Left renal pelvis (tissue), 4 donors: ENCODE measurements around the gene LRRC27. TPM values are rescaled to one million over a fixed set of nuclear protein-coding genes. Genes with fewer than 3 reads are reported as not detected.

Experiments used
- DNase-seq, 4 donors: peaks; one replicate each; pipeline ENCODE4 v3.0.0-alpha.2; 2013; ENCODE audit warnings: low read depth in 4 of 4, low spot score in 3 of 4
- polyA plus RNA-seq, 4 donors: library from polyadenylated mRNA; unstranded; fragments of 120-200 nt; gene quantifications; one replicate each; pipeline ENCODE4 v1.2.1, GENCODE V29; 2013; ENCODE audit not compliant: insufficient read length in 4 of 4

Gene LRRC27
- polyA plus RNA-seq, 4 donors = 14.2 to 34.7 (median 25.4) TPM

DNA sequence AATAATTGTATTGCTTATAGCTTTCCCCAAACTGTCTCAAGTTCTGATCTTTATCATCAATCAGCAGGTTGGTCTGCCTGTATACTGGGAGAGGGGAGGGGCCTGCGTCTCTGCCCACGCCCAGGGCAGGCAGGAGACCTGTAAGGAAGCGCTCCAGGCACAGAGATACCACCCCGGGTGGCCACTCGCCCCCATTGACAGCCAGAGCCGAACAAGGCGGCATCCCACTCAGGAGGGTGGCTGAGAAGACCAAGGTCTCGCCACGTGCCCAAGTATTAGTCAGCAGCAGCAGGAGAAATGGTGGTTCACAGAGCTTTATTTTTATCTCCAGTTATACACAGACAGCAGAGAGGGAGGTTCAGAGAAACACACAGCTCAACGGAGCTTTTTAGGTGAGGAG, 31.4 kb upstream of the LRRC27 start:
- no peak for DNase-seq

DNA sequence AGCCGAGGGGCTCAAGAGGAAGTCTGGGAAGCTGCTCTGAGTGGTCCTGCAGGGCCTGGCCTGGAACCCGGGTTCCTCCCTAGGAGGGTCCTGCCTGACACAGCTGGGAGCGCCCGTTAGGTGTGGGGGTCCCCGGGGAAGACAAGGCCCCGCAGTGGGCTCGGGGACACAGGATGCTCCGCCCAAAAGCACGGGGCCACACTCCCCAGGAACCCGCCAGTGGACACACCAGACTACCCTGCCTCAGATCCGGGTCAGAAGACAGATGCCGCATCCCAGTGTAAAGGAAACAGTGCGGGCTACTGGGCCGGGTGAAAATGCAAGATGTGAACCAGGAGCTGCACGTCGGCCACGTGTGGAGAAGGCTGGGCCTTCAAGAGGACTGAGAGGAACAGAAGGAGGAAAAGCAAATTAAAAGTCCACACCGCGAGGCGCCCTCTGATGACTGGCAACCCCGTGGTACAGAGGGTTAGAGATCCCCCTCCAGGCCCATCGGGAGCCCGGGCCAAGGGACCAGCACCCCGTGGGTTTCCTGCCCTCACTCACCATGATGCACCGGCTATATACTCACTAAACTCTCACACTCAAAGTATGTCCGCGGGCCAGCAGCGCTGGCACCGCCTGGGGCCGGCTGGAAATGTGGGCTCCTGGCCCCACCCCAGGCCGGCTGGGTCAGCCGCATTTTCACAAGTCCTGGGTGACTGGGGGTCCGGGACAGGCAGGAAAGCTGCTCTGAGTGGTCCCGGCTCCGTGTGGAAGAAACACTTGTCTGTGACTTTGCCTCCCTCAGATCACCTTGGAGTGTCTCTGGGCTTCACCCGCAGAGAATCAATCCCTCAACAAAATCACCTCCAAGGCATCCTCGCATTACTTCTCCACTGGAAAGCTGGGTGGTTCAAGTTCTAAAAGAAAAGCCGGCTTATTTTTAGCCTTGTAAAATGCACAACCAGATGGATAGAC, 30.3 kb upstream of the LRRC27 start:
- no peak for DNase-seq

DNA sequence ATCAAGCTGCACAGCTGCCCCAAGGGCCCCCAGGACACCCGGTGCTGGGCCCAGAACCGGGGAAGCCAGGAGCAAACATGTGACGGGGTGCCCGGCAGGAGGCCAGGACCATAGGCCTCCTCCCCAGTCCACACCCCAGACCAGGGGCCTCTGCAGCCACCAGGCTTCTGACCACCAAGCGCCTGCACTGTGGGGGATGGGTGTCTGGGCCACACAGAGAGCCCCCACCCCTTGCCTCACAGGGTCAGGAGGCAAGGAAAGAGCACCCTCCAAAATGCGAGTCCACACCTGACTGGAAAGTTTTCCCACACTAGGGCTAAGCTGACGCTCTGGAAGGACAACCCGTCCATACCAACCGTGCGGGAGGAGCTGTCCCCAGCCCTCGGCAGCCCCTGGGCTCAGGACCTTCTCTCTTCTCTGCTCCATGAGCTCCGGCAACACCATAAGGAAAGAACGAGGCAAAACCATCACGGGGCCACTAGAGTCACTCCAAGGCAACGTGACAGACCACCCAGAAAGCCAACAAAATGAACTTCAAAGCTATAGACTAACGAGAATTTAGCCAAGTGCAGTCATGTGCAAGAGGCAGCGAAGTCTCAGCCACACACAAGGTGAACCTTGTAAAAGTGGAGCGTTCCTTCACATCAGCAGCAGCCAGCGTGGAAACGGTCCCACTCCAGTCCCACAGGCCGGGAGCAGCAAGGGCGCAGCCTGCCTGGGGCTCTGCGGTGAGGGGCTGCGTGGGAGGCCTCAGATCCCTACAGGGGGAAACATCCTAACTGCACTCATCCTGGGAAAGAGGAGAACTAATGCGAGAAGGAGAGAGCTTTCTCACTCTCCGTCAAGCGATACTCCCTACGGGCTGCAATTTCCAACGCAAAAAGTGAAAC, 29.3 kb upstream of the LRRC27 start:
- no peak for DNase-seq

DNA sequence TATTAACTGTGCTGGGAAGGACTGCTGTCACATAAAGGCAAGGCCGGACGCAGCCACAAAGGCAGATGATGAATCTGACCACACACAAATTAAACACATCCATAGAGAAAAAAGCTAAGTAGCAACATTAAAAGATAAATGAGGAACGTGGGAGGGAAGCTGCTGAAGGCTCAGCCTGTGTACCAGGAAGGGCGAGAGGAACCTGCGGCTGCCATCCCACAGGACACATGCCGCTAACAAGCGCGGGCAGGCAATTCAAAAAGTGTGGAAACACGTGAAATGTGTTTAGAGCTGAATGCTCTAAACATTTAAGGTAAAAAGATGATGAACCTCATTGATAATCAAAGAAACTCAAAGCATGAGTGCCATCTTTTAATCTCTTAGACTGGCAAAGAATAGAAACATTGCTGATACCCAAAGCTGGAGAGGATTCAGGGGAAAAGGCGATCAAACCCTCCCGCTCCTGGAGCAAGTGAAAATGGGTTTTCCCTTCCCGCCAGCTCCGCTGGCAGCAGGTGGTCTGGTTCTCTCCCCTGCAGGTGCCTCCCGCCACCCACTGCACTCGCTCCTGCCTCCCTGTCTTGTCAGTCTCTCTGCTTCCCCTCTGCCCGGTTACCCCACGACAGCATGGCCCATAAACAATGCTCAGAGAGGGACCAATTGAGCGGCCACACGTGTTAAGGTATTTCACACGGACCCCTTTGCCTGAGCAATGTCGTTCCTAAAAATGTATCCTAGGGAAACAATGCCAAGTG, 28.5 kb upstream of the LRRC27 start:
- no peak for DNase-seq

DNA sequence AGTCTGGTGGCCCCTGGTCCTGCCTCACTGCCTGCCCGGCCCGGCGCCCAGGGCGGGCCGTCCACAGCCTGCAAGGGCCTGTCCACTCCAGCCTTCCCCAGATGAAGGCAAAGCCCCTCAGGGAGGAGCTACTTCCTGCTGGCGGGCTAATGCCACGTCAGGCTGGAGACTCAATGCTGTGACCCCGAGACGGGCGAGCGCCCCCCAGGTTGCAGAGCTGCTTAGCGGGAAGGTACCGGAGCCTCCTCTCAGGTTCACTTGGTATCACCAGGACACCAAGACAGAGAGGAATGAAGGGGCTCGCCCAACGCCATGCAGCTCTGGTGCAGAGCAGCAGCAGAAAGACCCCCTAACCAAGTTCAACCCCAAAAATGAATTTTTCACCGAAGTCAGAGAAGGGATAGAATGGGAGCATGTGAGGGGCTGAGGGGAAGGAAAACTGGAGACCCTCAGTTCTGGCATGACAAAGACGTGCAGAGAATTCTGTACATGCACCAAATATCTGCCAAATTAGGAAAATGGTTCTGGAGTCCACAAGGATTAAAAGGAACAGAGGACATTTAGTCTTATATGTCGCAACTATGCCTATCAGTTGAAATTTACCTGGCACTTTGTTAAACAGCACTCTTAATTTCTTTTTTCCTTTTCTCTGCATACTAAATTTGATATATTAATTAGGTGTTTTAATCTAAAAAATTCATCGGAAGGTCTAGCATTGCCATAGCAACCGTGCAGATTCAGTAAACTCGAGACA, 27.1 kb upstream of the LRRC27 start:
- no peak for DNase-seq

DNA sequence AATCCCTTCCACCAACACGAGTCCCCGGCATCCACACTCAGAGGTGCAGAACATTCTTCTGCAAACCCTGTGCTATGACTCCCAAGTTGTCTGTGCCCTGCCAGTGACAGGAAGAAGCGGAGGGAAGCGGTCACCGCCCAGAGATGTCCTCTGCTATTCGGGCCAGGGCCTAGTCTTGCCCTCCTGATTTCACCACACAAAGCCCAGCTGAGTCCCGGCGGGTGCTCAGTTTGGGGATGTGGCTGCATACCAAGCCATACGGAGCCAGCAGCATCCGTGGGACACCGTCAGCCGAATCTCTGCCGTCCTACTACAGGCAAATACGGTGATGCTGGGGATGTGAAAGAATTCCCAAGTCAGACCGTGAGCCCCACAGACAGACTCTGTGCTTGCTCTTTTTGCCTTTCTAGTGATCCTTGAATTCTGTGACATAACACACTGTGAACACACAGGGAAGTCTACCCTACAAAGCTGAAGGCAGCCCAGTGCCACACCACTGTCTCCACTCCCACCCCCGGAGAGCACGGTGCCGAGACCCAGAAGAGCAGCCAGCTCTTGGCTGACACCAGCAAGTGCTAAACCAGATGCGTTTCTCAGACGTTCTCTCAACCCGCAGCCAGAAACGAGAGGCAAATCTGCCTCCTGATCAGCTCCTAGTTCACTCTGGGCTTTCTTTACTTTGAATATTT, 26.2 kb upstream of the LRRC27 start:
- DNase-seq = no peak

DNA sequence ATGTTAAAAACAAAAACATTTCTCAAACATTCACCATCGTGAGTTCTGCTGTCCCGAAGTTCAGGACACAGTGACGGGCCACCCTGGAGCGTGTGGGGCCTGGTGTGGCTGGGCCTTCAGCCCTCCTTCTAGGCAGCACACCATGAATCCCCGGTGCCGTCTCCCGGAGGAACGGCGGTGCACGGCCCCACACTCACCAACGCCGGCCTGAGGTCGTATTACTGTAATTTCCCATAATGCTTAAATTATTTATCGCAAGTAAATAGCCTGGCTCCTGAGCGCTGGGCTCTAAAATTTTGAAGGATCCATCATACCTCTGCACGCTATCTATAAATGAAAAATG, 25.7 kb upstream of the LRRC27 start:
- DNase-seq = no peak

DNA sequence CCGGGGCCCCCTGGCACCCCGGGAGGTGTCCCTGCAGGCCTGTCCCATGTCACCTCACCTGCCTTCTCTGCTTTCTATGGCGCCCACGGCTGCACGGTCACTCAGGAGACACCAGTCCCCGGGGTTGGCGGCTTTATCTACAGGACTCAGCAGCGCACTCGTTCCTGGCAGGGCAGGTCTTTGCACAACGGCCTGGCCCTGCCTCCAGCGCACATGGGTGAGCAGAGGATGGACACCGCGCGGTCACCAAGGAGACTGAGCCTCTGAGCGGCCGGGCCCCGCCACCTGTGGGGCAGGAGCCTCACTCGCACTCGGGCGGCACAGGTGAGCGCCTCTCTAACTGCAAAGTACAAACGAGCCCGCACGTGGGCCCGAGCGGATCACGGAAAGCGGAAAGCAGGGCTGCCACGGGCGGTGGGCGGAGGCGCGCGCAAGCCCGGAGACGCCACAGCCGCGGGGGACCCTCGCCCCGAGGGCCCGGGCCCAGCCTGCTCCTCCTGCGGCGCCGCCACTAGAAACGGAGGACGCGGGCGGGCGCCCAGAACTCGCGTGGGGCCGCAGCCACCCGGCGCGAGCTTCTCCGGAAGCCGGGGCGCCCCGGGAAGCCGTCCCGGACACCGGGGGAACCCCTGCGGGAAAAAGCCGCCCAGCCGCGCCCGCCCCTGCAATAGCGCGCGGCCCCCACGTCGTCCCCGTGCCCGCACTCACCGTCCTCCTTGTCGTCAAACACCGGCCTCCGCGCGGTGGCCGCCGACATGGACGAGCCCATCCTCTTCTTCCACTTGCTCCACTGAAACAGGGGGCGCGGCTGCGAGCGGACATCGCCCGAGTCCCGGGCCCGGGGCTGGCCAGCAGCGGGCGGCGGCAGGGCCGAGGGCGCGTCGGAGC, 24.9 kb upstream of the LRRC27 start:
- DNase-seq = no peak

DNA sequence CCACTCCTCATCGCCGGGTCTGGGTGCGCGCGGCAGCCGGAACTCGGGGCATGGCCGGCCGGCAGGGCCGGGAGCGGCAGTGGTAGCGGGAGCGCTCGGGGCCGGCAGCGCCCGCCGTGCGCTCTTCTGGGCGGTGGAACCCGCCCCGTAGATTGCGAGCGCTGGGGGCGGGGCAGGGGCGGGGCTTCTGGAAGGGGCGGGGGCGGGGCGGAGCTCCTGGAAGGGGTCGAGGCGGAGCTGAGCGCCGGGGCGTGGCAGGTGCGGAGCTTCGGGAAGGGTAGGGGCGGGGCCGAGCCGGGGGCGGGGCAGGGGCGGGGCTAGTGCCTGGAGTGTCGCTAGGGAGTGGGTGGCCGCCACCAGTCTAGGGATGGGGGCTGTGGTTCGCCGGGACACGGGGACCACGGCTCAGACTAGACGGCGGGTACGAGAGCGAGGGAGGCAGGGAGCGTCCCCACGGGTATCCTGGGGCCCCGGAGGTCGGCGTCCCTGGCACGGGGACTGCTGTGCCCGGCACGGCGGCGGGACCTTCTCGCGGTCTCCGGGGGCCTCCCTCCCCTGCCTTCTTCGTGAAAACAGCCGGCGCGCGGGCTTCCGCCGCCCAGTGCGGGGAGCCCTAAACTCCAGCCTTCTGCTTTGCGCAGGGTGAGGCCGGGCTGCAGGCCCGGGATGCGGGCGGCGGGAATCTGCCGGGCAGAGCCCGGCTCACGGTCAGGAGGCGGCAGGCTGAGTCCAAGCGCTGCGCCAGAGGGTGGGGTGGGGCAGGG, 24.0 kb upstream of the LRRC27 start, which contains the start of gene STK32C:
Gene STK32C (minus strand): TSS at position 128 of the 764 bp plus-strand sequence. CDS start 117 bp downstream, at position 11.
- peak in 3 of 4 donors; percentile 73 to 87 (median 74) for DNase-seq

DNA sequence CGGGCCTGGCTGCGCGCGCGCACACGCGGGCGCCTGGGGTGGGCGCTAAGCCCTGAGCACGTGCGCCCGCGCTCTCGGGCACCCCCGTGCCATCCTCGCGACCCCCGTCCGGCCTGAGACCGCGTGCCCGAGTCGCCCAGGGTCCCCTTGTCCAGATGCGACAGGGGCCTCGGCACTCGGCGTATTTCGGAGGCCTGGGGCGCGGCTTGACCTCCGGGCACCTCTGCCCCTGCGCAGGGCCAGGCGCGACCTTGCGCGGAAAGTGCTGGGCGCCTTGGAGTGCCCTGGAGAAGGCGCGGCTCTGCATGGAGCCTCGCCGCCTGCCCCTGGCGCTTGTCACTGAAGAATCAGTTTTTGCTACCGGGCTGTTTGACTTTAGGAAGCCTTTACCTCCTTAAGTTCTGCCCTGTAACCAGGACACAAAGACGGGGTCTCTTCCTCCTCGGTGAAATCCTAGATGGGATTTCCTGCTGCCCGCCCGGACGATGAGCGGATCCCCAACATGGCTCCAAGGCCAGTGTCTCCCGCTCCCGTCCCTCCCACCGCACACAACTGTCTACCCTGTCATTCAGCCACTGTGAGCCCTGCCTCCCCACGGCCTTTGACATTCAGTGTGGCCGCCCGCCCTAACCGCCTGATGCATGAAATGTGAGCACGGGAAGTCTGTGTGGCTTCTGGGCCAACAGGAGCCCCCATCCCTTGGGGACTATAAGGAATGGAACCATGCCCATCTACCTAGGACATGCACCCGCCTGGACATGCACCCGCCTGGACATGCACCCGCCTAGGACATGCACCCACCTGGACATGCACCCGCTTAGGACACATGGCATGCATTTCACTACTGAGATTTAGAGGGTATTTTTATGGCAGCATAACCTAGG, 23.2 kb upstream of the LRRC27 start:
- DNase-seq = no peak

DNA sequence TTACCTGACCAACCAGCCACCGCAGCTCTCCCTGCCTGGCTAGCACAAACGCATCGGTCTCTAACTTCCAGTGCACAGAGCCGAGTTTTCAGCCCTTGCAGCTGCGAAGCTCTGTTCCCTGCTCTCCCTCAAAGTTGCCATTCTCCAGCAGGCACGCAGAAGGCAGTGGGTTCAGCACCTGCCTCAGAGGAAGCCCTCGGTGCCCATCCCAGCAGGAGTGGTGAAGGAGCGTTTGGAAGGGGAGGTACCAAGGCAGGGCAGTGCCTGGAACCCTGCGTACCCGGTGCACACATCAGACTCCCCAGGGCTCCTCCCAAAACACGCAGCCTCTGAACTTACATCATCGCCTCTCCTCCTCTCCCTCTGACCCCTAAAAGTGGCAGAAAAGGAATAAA, 22.5 kb upstream of the LRRC27 start:
- DNase-seq = no peak

DNA sequence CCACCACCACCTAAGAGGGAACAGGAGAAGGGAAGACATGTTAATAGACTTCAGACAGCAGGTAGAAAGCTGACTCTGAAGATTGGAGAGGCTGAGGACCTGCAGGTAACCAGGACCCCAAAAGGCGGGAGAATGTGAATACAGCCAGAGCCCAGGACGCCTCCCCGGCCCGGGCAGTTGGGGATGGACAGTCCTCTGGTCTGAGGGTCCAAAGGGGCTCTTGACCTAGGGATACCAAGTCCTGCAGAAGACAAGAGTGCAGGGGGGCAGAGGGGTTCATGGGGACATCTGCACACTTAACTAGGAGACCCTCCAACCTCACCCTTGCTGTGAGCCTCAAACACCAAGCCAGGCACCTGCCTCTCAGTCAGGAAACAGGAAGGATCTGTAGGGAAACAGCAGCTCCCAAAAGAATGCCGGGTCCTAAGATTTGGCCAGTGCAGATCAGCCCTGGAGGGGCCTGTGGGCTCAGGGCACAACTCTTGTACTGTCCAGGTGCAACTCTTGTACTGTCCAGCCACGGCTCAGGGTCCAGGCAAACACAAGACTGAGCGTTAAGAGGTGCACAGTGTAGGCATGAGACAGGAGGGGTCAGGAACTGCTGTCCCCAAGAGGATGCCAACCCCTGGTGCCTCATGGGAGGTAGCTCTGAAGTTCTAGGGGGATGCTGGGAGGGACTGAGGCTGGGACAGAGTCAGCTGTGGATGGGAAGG, 22.0 kb upstream of the LRRC27 start:
- DNase-seq = no peak

DNA sequence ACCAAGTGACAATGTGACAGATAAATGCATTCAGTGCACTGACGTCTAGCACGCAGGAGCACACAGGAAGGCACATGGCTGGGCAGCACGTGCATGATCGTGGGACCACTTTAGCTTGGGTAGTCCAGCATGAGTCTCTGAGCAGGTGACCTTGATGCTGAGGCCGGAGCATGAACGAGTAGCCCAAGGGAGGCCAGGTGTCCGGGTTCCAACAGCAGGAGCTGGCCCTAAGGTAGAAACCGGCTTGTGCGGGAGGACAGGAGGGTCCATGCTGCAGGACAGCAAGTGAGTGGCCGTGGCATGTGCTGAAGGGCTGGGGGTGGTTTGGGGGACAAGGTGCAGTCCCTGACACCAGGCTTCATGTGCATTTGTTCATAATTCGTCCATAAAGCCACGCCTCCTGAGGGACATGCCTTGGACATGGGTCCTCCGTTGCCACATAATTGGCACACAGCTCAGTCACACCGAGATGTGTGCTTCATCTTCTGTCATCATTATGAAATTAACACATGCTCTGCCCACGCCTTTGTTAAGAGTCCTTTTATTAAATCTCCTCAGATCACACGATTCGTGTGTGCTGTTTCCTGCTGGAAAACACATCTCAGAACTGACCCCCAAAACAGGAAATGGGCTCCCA, 21.2 kb upstream of the LRRC27 start:
- no peak for DNase-seq

DNA sequence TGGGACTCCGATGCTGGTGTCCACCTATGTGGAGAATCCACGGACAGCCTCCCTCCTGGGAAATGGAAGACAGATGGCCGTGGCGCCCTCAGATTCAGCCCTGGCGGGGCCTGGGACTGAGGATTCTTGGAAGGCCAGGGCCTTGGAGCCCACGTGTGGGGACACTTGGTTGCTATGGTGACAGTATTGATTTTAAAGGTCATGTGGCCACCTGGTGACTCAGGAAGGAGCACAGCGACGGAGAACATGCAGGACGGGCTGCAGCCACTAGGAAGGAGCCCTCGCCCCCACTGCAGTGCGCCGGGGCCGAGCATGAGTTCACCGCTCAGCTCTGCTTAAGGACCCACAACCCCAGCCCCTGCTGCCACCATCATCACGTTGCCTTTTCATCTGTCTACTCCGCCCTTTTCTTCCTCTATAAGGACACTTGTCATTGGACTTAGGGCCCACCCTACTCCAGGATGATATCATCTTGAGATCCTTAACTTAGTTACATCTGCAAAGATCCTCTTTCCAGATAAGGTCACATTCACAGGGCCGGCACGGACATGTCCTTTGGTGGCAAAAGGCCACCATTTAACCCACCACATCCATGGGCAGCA, 20.6 kb upstream of the LRRC27 start:
- DNase-seq = no peak

DNA sequence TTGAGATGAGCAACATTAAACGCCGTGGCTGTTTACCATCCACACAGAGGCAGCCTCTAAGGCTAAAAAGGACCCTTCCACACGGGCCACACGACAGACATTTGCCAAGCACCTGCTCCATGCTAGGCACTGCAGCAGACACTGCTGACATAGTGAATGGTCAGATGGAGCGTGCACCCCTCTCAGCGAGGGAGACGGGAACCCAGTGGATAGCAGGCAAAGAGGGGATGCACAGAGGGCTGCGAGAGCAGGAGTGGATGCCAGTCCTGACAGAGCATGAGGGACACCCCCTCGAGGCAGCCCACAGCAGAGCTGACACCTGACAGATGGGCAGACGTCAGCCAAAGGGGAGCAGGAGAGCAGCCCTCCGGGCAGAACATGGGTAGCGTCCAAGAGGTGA, 18.7 kb upstream of the LRRC27 start:
- no peak for DNase-seq
